Gastroesophageal sphincter (tissue), 4 donors: ENCODE measurements around the gene APMAP. TPM values are rescaled to one million over a fixed set of nuclear protein-coding genes. Genes with fewer than 3 reads are reported as not detected.
A peak's percentile ranks its signal among the peaks of the same experiment; 100 is the strongest.

ENCODE experiments used
- ATAC-seq: fragments of 150-250 bp; one replicate; pipeline ENCODE4 v1.9.1; 2016; ENCODE audit warnings: mild to moderate bottlenecking, moderate library complexity
- H3K27ac ChIP-seq, 4 donors: fragments of 200-600 bp; sonication (generic) in 3 of 4; 1 replicate in 3 of 4; 2 replicates in 1 of 4; pipeline ENCODE4 v1.5.1; 2016 to 2019
- H3K27me3 ChIP-seq: fragments of 200-600 bp; sonication (generic); one replicate; pipeline ENCODE4 v1.5.1; 2019
- H3K36me3 ChIP-seq, 2 donors: fragments of 200-600 bp; sonication (generic); one replicate each; pipeline ENCODE4 v1.5.1; 2019; ENCODE audit warnings: control low read depth in 1 of 2
- H3K4me1 ChIP-seq, 3 donors: fragments of 200-600 bp; sonication (generic); 1 replicate in 2 of 3; 2 replicates in 1 of 3; pipeline ENCODE4 v1.5.1; 2016 to 2019; ENCODE audit warnings: control low read depth in 2 of 3
- H3K4me3 ChIP-seq, 2 donors: fragments of 200-600 bp; sonication (generic); one replicate each; pipeline ENCODE4 v1.5.1; 2019; ENCODE audit warnings: mild to moderate bottlenecking in 1 of 2, moderate library complexity in 1 of 2
- H3K9me3 ChIP-seq, 3 donors: fragments of 200-600 bp; sonication (generic); one replicate each; pipeline ENCODE4 v1.5.1; 2017 to 2019; ENCODE audit warnings: control low read depth in 2 of 3
- CTCF ChIP-seq, 4 experiments: fragments of 200-600 bp in 2 of 4; fragments of 450-650 bp in 2 of 4; sonication (generic) in 1 of 4; IDR thresholded peaks; one replicate each; pipeline ENCODE4 v1.5.1; 2017 to 2019; ENCODE audit warnings: antibody characterized with exemption in 4 of 4, mild to moderate bottlenecking in 2 of 4, moderate library complexity in 2 of 4
- EP300 ChIP-seq: sonication (generic); formaldehyde crosslinking; IDR thresholded peaks from one replicate; pipeline ENCODE4 v1.6.1; 2017; ENCODE audit warnings: antibody characterized with exemption, mild to moderate bottlenecking
- POLR2A ChIP-seq, 2 donors: fragments of 450-650 bp; IDR thresholded peaks; one replicate each; pipeline ENCODE4 v1.6.1; 2017; ENCODE audit warnings: antibody characterized with exemption in 2 of 2, mild to moderate bottlenecking in 2 of 2, moderate library complexity in 1 of 2
- POLR2AphosphoS5 ChIP-seq: sonication (generic); formaldehyde crosslinking; IDR thresholded peaks from one replicate; pipeline ENCODE4 v1.6.1; 2017; ENCODE audit warnings: antibody characterized with exemption
- WGBS, 2 donors: methylation state at CpG; one replicate each; pipeline ENCODE4 v1.1.5; 2018; ENCODE audit warnings: low coverage in 1 of 2; 5-methylcytosine and 5-hydroxymethylcytosine counted together
- total RNA-seq, 4 donors: library from RNA; depleted of rRNA; stranded (reverse); fragments of >200 nt; gene quantifications; one replicate each; pipeline ENCODE4 v1.1.0, GENCODE V29; 2016

Gene APMAP
- total RNA-seq, 4 donors from 2014 or later, result 24.3 to 46.8 (median 35.9) TPM

- Histone ChIP-seq H3K9me3 (no peaks in the 10 kb centered on the region), H3K27me3 (no peaks in the 10 kb centered on the region), H3K4me1 (peaks cover 16 to 99% (median 86%) of the 10 kb centered on the region in 3 donors), H3K4me3 (no peak overlapping the region), H3K36me3 (no peaks in the 10 kb centered on the region), H3K27ac (peak overlapping the region in 3 of 4 donors; percentile 67 to 88 (median 86))
- 25 to 75% methylated on average over 3 of the region's 4 CpGs for WGBS, 2 donors
- no peak for TF ChIP-seq CTCF (IDR thresholded peaks at IDR 0.05)
- no peak for TF ChIP-seq POLR2AphosphoS5
- TF ChIP-seq EP300, result no peak
- TF ChIP-seq POLR2A (IDR thresholded peaks at IDR 0.05), result no peak
- no peak for ATAC-seq
These were observed 43.4 kb upstream of the APMAP start for GRCh38 chr20:25035921-25036320.

GRCh38 chr20:25033924-25034300 is 41.4 kb upstream of the APMAP start:
- WGBS, 2 donors, result 0 to 14% methylated on average over 1 to 2 of the region's 3 CpGs
- Histone ChIP-seq H3K9me3 (no peaks in the 10 kb centered on the region), H3K27ac (peak overlapping the region; percentile 40 to 88 (median 84)), H3K36me3 (peaks cover 0 to 17% of the 10 kb centered on the region in 2 donors), H3K4me1 (peaks cover 9 to 90% (median 66%) of the 10 kb centered on the region in 3 donors), H3K27me3 (no peaks in the 10 kb centered on the region), H3K4me3 (no peak overlapping the region)
- ATAC-seq, result no peak
- TF ChIP-seq POLR2A (IDR thresholded peaks at IDR 0.05) (no peak), POLR2AphosphoS5 (no peak), EP300 (no peak), CTCF (IDR thresholded peaks at IDR 0.05) (no peak)

- Histone ChIP-seq H3K4me3 (no peak overlapping the region), H3K27ac (peak overlapping the region; percentile 40 to 88 (median 84)), H3K36me3 (peaks cover 0 to 17% of the 10 kb centered on the region in 2 donors), H3K27me3 (no peaks in the 10 kb centered on the region), H3K4me1 (peaks cover 6 to 85% (median 60%) of the 10 kb centered on the region in 3 donors), H3K9me3 (no peaks in the 10 kb centered on the region)
- WGBS, 2 donors, result 0 to 51% methylated on average over 2 to 4 of the region's 6 CpGs
- no peak for ATAC-seq
- TF ChIP-seq POLR2AphosphoS5, result no peak
- no peak for TF ChIP-seq EP300
- TF ChIP-seq POLR2A (IDR thresholded peaks at IDR 0.05), result no peak
- no peak for TF ChIP-seq CTCF (IDR thresholded peaks at IDR 0.05)
These were observed 40.8 kb upstream of the APMAP start for GRCh38 chr20:25033265-25033923.

GRCh38 chr20:25032478-25033264 is 40.1 kb upstream of the APMAP start:
- TF ChIP-seq CTCF (IDR thresholded peaks at IDR 0.05) (no peak), POLR2A (IDR thresholded peaks at IDR 0.05) (no peak), POLR2AphosphoS5 (peak; percentile 19)
- Histone ChIP-seq H3K9me3 (no peaks in the 10 kb centered on the region), H3K4me3 (no peak overlapping the region), H3K4me1 (peaks cover 6 to 78% (median 53%) of the 10 kb centered on the region in 3 donors), H3K27me3 (no peaks in the 10 kb centered on the region), H3K27ac (peak overlapping the region in 3 of 4 donors; percentile 82 to 88 (median 86)), H3K36me3 (peaks cover 0 to 17% of the 10 kb centered on the region in 2 donors)
- ATAC-seq, result peak; percentile 57
- 11% methylated on average over 6 of the region's 29 CpGs; no CpG with 5 or more reads in 1 of the 2 donors for WGBS, 2 donors
